ENCODE results near the gene GOLGA8A. TPM values are rescaled to one million over a fixed set of nuclear protein-coding genes. Genes with fewer than 3 reads are reported as not detected.

Gene GOLGA8A
- total and polyA plus RNA-seq, 11 donors, result 1.1 to 22.0 (median 8.9) TPM

- H3K4me3 ChIP-seq, result no peak overlapping the region
- intact Hi-C loops (cut with DNase I), result loop anchor here in 3 of 10 donors (10.0 kb wide), 3 partner anchors 55 to 205 kb away; no protein-coding TSS in a partner anchor
Measured at GRCh38 chr15:34439878-34440277, 2.3 kb upstream of the GOLGA8A start.

DNA sequence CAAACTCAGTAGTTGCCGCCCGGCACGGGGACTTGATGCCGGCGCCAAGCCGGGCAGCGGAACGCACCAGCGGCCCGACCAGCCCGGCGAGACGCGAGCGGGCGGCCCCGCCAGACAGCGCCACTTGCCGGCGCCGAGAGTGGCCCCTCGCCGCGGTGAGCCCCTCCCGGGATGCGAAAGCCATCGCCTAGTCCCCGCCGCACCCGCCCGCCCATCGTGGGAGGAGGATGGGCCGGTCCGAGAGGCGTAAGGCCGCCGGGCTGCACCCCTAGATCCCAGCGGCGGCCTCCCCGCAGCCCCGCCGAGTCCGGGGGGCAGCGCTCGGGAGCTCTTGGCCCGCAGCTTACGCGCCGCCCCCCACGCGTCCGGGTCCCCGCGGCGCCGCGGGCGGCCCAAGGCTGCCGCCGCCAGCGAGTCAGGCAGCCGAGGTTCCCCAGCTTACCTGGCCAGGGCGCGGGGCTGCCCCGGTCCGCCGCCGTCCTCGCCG, 609 bp downstream of the GOLGA8A start:
- H3K27ac ChIP-seq, result peak overlapping the region in 5 of 12 donors; percentile 6 to 45 (median 30)
- H3K9me3 ChIP-seq, result no peaks in the 10 kb centered on the region
- DNase-seq (peak; percentile 28 to 73 (median 37)), ATAC-seq (peak in 3 of 4 donors; percentile 35 to 52 (median 51))
- TF ChIP-seq CTCF (IDR thresholded peaks at IDR 0.05), result peak in 2 of 12 donors; percentile 10 to 28
- no peak for TF ChIP-seq POLR2A (IDR thresholded peaks at IDR 0.05)
- 0 to 1% (median 1%) methylated on average over 4 to 70 of the region's 70 CpGs for WGBS, 4 donors
- H3K4me3 ChIP-seq, result peak overlapping the region; percentile 44 to 89 (median 62)
- H3K4me1 ChIP-seq, result peaks cover 0 to 20% (median 4%) of the 10 kb centered on the region in 12 donors
- peaks cover 0 to 9% (median 0%) of the 10 kb centered on the region in 9 donors for H3K27me3 ChIP-seq
- peaks cover 0 to 7% (median 0%) of the 10 kb centered on the region in 9 donors for H3K36me3 ChIP-seq
- intact Hi-C loops (cut with DNase I), result loop anchor here in 3 of 10 donors (10.0 kb wide), 3 partner anchors 58 to 202 kb away; no protein-coding TSS in a partner anchor

More at GRCh38 chr15:34439878-34440277, 2.3 kb upstream of the GOLGA8A start:
- Histone ChIP-seq H3K36me3 (no peaks in the 10 kb centered on the region), H3K9me3 (no peaks in the 10 kb centered on the region), H3K27ac (no peak overlapping the region), H3K27me3 (peaks cover 0 to 9% (median 0%) of the 10 kb centered on the region in 9 donors), H3K4me1 (peaks cover 0 to 20% (median 4%) of the 10 kb centered on the region in 12 donors)
- WGBS, 4 donors, result 59 to 74% (median 65%) methylated on average over 5 of the region's 5 CpGs
- ATAC-seq, result no peak
- DNase-seq, result no peak
- no peak for TF ChIP-seq CTCF (IDR thresholded peaks at IDR 0.05)
- TF ChIP-seq POLR2A (IDR thresholded peaks at IDR 0.05), result no peak

GRCh38 chr15:34436126-34436955, 1.3 kb downstream of the GOLGA8A start:
- H3K4me3 ChIP-seq, result peak overlapping the region; percentile 44 to 89 (median 62)
- H3K27ac ChIP-seq, result peak overlapping the region in 4 of 12 donors; percentile 6 to 34 (median 30)
- peaks cover 0 to 8% (median 0%) of the 10 kb centered on the region in 9 donors for H3K36me3 ChIP-seq
- H3K27me3 ChIP-seq, result peaks cover 0 to 9% (median 0%) of the 10 kb centered on the region in 9 donors
- peaks cover 0 to 20% (median 4%) of the 10 kb centered on the region in 12 donors for H3K4me1 ChIP-seq
- no peaks in the 10 kb centered on the region for H3K9me3 ChIP-seq
- peak in 1 of 5 donors; percentile 72 for DNase-seq
- WGBS, 4 donors, result 8 to 18% (median 15%) methylated on average over 6 to 31 of the region's 31 CpGs
- peak in 3 of 4 donors; percentile 4 to 26 (median 16) for ATAC-seq
- no peak for TF ChIP-seq CTCF (IDR thresholded peaks at IDR 0.05)
- TF ChIP-seq POLR2A (IDR thresholded peaks at IDR 0.05), result no peak
- intact Hi-C loops (cut with DNase I), result loop anchor here in 3 of 10 donors (10.0 kb wide), 3 partner anchors 58 to 202 kb away; no protein-coding TSS in a partner anchor

- H3K4me3 ChIP-seq, result peak overlapping the region in 1 of 12 donors; percentile 64
- 44 to 88% (median 76%) methylated on average over 2 to 11 of the region's 11 CpGs for WGBS, 4 donors
- H3K4me1 ChIP-seq, result peaks cover 0 to 20% (median 4%) of the 10 kb centered on the region in 12 donors
- intact Hi-C loops (cut with DNase I), result loop anchor here in 3 of 10 donors (10.0 kb wide), 3 partner anchors 59 to 201 kb away; no protein-coding TSS in a partner anchor
- peaks cover 0 to 9% (median 0%) of the 10 kb centered on the region in 9 donors for H3K27me3 ChIP-seq
- H3K36me3 ChIP-seq, result peaks cover 0 to 8% (median 0%) of the 10 kb centered on the region in 9 donors
- ATAC-seq, result no peak
- no peak overlapping the region for H3K27ac ChIP-seq
- no peak for DNase-seq
- TF ChIP-seq CTCF (IDR thresholded peaks at IDR 0.05) (no peak), POLR2A (IDR thresholded peaks at IDR 0.05) (no peak)
- H3K9me3 ChIP-seq, result no peaks in the 10 kb centered on the region
Measured at GRCh38 chr15:34435658-34436057, 1.9 kb downstream of the GOLGA8A start.

Data from heart left ventricle (tissue), 16 donors.